Dendritic cell treated with granulocyte-macrophage colony-stimulating factor and Interleukin-4, amounts not matched to agents 40 ng/mL and 50 ng/mL, for 4 days (primary cell): ENCODE results near the gene SUPT6H.

Experiments
- H3K27ac Mint-ChIP-seq: one replicate; pipeline ENCODE4 v1.8.0; 2022; ENCODE audit warnings: mild to moderate bottlenecking, mixed read lengths
- H3K27me3 Mint-ChIP-seq: one replicate; pipeline ENCODE4 v1.8.0; 2022; ENCODE audit warnings: mild to moderate bottlenecking, mixed read lengths
- H3K36me3 Mint-ChIP-seq: one replicate; pipeline ENCODE4 v1.8.0; 2022; ENCODE audit warnings: low read depth, mixed read lengths
- H3K4me1 Mint-ChIP-seq: one replicate; pipeline ENCODE4 v1.8.0; 2022; ENCODE audit warnings: low read depth, mixed read lengths
- H3K4me3 Mint-ChIP-seq: one replicate; pipeline ENCODE4 v1.8.0; 2022; ENCODE audit warnings: mild to moderate bottlenecking, moderate library complexity, mixed read lengths
- H3K9me3 Mint-ChIP-seq: one replicate; pipeline ENCODE4 v1.8.0; 2022; ENCODE audit warnings: mixed read lengths
- intact Hi-C: fragments of 100-400 bp; cut with micrococcal nuclease; formaldehyde crosslinking; loops from one replicate; pipeline ENCODE4 v1.15.0; 2022

The SUPT6H gene

DNA sequence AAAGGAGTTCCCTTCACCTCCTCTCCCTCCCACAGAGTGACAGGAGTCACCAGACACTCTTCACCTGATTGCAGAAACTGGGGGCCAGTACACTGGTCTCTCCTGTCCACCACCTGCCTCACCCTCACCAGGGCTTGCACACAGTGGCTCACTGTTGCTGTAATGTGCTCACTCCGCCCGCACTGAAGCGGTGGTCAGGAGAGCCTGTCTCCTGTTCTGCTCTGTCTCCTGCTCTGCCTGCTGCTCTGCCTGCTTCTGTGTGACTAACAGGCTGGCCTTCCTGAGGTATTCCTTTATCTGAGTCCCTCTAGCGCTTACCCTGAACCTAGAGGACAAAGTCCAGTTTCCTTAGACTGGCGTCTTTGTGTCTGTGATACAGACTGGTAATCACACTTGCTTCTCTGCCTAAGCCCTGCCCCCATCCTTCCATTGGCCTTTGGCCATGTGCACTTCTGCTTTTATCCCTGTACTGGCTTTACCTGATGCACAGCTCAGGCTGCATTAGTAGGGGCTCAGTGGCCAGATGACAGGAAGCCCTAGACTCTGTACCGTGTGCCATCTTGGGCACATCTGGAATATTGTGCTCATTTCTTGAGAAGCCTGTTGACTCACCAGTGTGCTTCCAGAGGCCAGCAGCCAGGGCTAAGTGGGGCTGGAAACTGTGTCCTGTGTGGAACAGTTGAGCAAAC is 36.4 kb downstream of the SUPT6H start:
- Mint-ChIP-seq H3K27ac (no peak overlapping the region), H3K36me3 (peaks cover 100% of the 10 kb centered on the region), H3K4me3 (no peak overlapping the region), H3K27me3 (no peaks in the 10 kb centered on the region), H3K9me3 (no peaks in the 10 kb centered on the region), H3K4me1 (no peaks in the 10 kb centered on the region)
- intact Hi-C loops = no loop called here

DNA sequence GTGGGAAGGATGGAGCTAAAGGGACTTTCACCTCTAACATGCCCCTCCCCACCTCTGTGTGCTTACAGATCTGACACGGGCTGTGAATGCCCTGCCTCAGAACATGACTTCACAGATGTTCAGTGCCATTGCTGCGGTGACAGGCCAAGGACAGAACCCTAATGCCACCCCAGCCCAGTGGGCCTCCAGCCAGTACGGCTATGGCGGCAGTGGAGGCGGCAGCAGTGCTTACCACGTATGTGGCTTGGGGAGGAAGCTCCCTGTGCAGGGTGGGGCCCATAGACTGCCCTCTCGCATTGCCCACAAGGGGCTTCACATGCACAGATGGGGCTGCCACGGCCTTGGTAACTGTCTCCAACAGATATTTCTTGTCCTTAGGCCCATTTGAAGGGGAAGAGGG is 38.3 kb downstream of the SUPT6H start:
- Mint-ChIP-seq H3K36me3 (peaks cover 100% of the 10 kb centered on the region), H3K4me3 (no peak overlapping the region), H3K27me3 (no peaks in the 10 kb centered on the region), H3K4me1 (peaks cover 4% of the 10 kb centered on the region), H3K27ac (no peak overlapping the region), H3K9me3 (no peaks in the 10 kb centered on the region)
- intact Hi-C loops = no loop called here

DNA sequence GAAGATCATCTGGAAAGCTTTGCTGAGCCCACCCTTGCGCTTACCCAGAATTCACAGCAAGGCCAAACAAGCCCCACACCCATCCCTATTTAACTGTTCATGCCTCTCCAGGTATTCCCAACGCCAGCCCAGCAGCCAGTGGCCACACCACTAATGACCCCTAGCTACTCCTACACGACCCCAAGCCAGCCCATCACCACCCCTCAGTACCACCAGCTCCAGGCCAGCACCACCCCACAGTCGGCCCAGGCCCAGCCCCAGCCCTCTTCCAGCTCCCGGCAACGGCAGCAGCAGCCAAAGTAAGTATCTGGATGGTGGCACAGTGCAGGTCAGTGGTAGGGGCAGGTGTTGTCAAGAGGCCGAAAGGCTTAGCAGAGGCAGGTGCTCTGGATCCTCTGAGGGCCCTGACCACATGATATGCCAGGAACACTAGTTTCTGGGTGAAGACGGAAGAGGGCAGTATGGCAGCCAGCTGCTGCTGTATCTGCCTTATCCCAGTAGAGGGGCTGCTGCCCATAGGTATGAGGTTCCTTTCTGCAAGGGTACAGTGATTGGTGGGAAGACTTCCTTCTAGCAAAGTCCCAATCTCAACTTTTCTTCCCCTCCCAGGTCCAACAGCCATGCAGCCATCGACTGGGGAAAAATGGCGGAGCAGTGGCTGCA is 39.0 kb downstream of the SUPT6H start:
- H3K4me3 Mint-ChIP-seq = no peak overlapping the region
- peaks cover 6% of the 10 kb centered on the region for H3K4me1 Mint-ChIP-seq
- H3K27ac Mint-ChIP-seq = no peak overlapping the region
- no peaks in the 10 kb centered on the region for H3K9me3 Mint-ChIP-seq
- intact Hi-C loops = no loop called here
- H3K27me3 Mint-ChIP-seq = no peaks in the 10 kb centered on the region
- peaks cover 99% of the 10 kb centered on the region for H3K36me3 Mint-ChIP-seq

GRCh38 chr17:28702026-28702751 is 40.2 kb downstream of the SUPT6H start:
- Mint-ChIP-seq H3K27ac (no peak overlapping the region), H3K4me1 (peaks cover 6% of the 10 kb centered on the region), H3K27me3 (no peaks in the 10 kb centered on the region), H3K36me3 (peaks cover 90% of the 10 kb centered on the region), H3K9me3 (no peaks in the 10 kb centered on the region), H3K4me3 (no peak overlapping the region)
- intact Hi-C loops = no loop called here

DNA sequence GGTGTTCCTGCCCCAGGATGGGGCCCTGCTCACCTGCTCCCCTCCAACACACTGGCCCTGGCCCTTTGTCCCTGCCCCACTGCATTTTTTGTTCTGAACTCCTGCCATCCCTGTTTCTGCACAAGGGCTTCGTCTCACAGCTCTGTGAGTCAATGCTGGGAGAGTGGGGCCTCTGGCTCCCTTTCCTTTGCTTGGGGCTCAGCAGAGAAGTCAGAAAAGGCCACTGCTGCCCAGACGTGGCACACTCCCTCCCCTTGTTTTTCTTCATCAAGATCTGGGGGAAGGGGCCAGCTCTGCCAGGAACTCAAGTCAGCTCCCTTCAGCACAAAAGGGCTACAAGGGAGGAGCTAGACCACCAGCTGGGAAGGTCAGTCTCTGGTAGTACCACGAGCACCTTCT is 40.7 kb downstream of the SUPT6H start:
- no peaks in the 10 kb centered on the region for H3K9me3 Mint-ChIP-seq
- H3K27ac Mint-ChIP-seq = no peak overlapping the region
- peaks cover 6% of the 10 kb centered on the region for H3K4me1 Mint-ChIP-seq
- H3K36me3 Mint-ChIP-seq = peaks cover 90% of the 10 kb centered on the region
- H3K4me3 Mint-ChIP-seq = no peak overlapping the region
- intact Hi-C loops = no loop called here
- no peaks in the 10 kb centered on the region for H3K27me3 Mint-ChIP-seq

DNA sequence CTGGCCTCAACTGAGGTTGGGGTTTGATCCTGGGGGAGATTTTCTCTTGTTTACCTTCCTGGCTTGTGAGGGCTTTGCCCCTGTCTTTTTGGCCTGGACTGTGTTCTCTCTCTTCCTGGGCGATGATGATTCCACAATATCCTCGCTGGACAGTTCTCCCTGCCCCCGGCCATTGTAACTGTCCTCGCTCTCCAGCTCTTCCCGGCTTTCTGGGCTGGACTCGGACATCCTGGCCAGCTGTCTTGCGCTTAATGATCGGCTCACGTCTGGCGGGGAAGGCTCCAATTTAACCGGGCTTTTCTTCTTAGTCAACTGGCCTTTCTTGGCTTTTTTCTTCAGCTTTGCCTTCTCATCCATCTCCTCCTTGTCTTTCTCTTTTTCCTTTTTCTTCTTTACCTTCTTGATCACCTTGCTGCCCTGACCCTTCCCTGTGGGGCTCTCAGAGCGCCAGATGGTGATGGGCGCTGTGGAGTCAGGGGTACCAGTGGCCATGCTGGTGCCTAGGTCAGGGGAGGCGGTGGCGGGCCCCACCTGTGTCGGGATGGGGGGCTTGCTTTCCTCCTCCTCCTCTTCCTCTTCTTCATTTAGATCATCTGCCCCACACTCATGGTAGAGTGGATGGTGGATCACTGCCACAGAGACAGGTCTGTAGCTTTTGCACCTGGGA is 41.7 kb downstream of the SUPT6H start:
- Mint-ChIP-seq H3K9me3 (no peaks in the 10 kb centered on the region), H3K4me3 (no peak overlapping the region), H3K36me3 (peaks cover 86% of the 10 kb centered on the region), H3K27ac (no peak overlapping the region), H3K4me1 (peaks cover 6% of the 10 kb centered on the region), H3K27me3 (no peaks in the 10 kb centered on the region)
- intact Hi-C loops = no loop called here

- Mint-ChIP-seq H3K27me3 (no peaks in the 10 kb centered on the region), H3K36me3 (peaks cover 80% of the 10 kb centered on the region), H3K27ac (no peak overlapping the region), H3K9me3 (no peaks in the 10 kb centered on the region), H3K4me1 (peaks cover 6% of the 10 kb centered on the region), H3K4me3 (no peak overlapping the region)
- intact Hi-C loops = no loop called here
These were observed 42.3 kb downstream of the SUPT6H start for GRCh38 chr17:28704219-28704858.

DNA sequence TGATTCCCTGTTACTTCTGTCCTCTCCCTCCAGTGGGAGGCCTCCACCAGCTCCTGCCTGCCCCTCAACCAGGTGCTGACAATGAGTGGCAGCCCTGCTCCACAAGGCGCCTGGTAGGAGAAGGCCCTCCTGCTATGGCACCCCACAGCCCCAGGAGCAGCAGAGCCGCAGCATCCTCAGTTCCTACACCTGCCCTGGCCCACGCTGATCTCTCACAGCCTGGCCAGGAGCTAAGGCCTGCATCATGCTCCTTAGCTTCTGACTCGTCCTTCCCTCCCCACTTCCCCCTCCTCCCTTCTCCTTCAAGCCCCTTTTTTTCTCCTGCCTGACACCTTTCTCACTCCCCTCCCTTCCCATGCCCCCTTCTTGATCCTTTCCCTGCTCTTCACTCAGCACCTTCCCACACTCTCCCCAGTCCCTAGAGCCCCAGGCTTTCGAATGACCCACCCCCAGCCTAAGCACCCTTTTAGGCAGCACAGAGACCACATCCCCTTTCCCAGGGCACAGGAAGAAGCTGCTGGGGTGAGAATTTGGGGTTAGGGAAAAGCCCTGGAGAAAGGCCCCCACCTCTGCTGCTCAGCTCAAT is 43.2 kb downstream of the SUPT6H start:
- Mint-ChIP-seq H3K27me3 (no peaks in the 10 kb centered on the region), H3K9me3 (no peaks in the 10 kb centered on the region), H3K36me3 (peaks cover 72% of the 10 kb centered on the region), H3K27ac (peak overlapping the region; percentile 12), H3K4me1 (peaks cover 6% of the 10 kb centered on the region), H3K4me3 (no peak overlapping the region)
- intact Hi-C loops = no loop called here

DNA sequence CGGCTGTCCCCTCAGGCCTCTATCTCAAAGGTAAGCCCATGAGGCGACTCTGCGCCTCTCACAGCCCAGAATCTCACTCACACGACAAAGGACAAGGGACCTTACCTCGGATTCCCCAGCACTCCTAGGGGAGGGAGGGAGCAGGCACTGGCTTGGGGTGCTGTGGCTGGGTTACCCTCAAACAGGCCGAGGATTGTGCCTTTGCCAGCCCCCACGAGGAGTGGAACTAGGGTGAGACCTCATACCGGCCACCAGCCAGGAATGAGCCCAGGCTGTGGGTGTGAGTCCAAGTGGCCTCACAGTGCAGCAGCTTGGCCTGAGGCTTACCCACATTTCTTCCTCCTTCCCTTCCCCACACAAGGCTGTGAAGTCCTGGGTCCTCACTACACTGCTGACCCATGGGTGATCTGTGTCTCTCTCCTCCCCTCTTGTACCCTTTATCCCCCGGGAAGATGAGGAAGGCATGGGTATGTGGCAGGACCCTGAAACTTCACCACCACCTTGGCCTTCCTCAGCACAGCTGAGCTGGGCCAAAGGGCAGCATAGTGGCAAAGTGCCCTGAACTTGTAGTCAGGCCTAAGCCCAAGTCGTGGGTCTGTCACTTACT is 43.8 kb downstream of the SUPT6H start:
- no peak overlapping the region for H3K4me3 Mint-ChIP-seq
- H3K36me3 Mint-ChIP-seq = peaks cover 65% of the 10 kb centered on the region

DNA sequence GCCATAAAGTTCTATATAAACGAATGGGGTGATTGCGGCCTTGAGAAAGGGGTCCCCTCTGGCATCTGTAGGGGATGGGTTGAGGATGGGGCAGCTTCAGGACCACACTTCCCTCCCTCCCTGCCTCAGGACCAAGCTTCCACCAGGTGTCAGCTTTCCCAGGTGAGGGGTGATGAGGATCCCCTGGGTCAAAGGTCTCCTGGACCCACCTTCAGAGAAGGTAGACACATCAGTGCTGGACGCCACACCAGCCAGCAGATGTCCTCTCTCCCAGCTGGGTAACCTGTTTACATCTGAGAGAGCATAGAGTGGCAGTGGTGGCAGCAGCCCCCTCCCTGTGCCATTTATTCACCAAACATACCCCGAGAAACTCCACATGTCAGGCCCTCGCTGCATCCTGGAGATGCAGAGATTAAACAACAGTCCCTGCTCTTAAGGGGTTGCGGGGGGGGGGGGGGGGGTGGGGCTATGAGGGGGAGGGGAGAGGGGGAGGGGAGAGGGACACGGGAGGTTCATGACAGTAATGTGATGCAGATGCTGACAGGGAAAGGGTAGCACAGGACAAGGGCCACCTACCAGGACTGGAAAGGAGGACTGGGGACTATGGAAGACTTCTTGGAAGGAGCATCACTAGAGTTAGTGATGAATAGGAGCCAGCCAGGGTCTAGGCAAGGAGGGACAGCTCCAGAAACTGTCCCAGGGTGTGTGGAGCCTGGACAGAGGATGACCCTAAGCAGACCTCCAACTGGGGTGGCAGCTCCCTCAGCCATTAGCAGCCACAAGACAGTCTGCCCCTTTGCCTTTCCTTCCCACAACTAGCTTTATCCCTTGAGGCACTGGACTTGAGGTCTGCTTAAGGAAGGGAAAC is 44.7 kb downstream of the SUPT6H start:
- H3K27ac Mint-ChIP-seq = no peak overlapping the region
- no peak overlapping the region for H3K4me3 Mint-ChIP-seq
- peaks cover 16% of the 10 kb centered on the region for H3K4me1 Mint-ChIP-seq
- no peaks in the 10 kb centered on the region for H3K27me3 Mint-ChIP-seq
- intact Hi-C loops = no loop called here
- no peaks in the 10 kb centered on the region for H3K9me3 Mint-ChIP-seq
- peaks cover 56% of the 10 kb centered on the region for H3K36me3 Mint-ChIP-seq

More for the DNA sequence above, 43.8 kb downstream of the SUPT6H start:
- Mint-ChIP-seq H3K27me3 (no peaks in the 10 kb centered on the region), H3K27ac (peak overlapping the region; percentile 12), H3K9me3 (no peaks in the 10 kb centered on the region), H3K4me1 (peaks cover 11% of the 10 kb centered on the region)
- intact Hi-C loops = no loop called here

DNA sequence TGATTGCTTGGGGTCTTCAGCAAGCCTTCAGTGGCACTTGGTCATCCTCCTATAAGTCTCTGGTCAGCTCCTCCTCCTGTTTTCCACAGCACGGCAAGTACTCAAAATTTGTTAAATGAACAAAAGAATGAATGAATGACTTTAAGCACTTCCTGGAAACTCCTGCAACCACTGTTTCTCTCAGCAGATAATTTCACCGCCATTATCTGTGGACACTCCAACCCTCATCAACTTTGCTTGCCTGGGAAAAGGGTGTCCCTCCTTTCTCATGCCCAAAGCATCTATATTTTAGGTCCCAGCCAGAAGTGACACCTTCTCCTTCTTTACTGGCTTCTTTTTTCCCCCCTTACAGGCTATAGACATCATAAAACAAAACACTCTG is 45.3 kb downstream of the SUPT6H start:
- intact Hi-C loops = no loop called here
- H3K4me1 Mint-ChIP-seq = peaks cover 22% of the 10 kb centered on the region
- H3K9me3 Mint-ChIP-seq = no peaks in the 10 kb centered on the region
- no peak overlapping the region for H3K27ac Mint-ChIP-seq
- peaks cover 50% of the 10 kb centered on the region for H3K36me3 Mint-ChIP-seq
- no peaks in the 10 kb centered on the region for H3K27me3 Mint-ChIP-seq
- no peak overlapping the region for H3K4me3 Mint-ChIP-seq

DNA sequence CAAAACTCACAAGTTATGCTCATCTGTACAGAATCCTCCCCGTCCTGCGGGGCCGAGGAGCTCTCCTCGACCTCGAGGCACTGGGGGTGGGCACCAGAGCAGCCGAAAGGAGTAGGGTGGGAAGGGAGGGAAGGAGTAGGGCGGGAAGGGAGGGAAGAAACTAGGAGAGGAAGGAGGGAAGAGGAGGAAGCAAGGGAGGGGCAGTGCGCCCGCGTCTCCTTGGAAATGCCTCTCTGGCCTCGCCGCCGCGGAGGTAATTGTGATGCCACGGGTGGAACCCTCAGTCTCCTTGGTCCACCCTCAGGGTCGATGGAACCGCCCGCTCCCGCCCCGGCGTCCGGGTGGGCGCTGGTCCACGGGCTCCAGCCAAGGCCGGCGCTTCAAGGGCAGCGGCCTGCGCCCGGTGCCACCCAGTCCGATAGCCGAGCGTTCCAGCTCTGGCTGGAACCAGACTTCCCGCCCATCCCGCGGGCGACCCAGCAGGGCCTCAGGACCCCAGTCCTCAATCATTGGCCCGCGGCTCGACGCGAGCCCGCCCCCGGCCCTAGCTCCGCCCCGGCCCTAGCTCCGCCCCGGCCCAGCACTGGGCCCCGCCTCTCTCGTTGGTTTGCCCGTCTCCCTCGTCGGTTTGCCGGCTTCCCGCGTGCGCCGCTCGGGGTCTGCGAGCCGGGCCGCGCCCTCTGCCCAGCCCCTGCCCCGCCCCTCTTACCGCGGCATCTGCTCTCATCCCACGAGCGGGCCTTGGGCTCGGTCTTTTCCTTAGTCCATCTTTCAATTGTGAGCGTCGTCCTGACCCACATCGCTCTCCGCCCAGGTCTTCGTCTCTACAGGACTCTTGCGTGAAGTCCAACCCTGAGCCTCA is 49.1 kb downstream of the SUPT6H start:
- Mint-ChIP-seq H3K27me3 (peaks cover 2% of the 10 kb centered on the region), H3K4me1 (peaks cover 38% of the 10 kb centered on the region), H3K9me3 (no peaks in the 10 kb centered on the region), H3K27ac (peak overlapping the region; percentile 93), H3K4me3 (peak overlapping the region; percentile 77), H3K36me3 (peaks cover 38% of the 10 kb centered on the region)
- intact Hi-C loops = loop anchor here (5.0 kb wide), 1 partner anchor 49 kb away; the partner anchor contains the start of genes SDF2 and SUPT6H
